ENCODE measurements around the gene PSD4. TPM values are rescaled to one million over a fixed set of nuclear protein-coding genes. Genes with fewer than 3 reads are reported as not detected.

PSD4 gene
- polyA plus RNA-seq, 2 of the 4 experiments (the other 2 are of a cell fraction) = 5.4 to 21.6 TPM

DNA sequence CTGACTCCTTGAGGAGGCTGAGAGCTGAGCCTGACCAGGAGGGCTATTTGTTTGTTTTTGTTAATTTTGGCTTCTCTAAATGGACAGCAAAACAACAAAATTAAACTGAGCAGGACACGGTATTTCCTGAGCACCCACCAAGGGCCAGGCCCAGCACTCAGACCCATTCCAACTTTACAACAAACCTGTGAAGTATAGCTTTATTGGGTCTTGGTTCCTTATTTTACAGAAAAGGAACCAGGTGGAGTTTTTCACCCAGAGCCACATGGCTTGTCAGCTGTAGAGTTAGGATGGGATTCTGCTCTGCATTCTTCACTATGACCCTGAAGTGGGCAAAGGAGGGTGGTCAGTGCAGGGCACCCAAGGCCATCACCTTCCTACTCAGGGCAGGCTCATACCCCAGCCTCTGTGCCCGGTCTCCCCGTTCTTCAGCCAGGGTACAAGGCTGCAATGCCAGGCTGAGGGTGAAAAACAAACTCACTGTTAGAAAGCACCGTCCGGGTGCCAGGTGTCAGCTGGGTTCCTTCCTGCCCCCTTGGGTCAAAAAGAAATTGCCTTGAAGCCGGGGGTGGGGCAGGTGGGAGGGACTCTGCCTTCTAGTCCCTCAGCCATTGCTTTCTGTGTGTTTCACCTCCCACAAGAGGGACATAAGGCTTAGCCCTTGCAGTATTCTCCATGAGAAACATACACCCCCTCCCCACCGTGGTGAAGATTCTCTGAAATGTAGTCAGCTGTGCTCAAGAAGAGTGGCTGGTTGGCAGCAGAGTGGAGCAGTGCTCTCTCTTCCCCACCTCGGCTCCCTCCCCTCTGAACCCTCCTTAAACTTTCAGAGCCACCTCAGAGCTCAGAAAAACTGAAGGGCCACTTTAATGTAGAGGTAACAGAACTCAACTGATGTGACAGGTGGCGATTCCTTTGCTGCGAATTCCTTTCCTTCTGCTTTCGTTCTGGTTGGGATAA, 2.2 kb downstream of the PSD4 start (continued):
- TF ChIP-seq, protein P1, sequence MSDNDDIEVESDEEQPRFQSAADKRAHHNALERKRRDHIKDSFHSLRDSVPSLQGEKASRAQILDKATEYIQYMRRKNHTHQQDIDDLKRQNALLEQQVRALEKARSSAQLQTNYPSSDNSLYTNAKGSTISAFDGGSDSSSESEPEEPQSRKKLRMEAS (IDR thresholded peaks at IDR 0.05) = no peak
- TF ChIP-seq MAFK (IDR thresholded peaks at IDR 0.05; ENCODE audit: partially characterized antibody) = no peak

DNA sequence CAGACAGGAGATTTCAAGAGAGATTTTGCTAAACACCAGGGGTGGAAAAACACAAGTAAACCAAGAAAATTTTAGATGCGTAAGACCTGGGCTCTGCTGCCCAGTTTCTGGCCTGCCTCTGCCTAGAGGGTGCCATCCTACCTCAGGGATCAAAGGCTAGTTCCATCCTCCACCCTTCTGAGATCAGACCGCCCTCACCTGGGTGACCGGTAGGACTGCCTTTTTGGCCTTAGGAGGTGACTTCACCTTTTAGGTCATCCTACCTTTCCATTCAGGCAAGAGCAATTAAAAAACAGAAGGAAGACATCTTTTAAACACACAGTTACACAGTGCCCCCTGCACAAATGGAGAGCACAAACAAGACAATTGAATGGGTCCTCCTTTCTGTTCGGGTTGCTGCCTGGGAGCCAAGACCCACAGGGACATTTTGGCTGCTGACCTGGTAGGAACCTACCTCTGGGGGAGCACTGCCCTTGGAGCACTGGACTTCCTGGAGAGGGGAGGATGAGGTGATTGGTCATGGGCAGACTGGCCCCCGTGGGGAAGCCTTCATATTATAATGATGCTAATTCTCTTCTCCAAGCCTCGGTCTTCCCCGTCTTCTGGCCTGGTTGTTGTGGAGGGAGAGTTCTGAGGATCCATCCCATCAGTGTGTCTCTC, 3.1 kb downstream of the PSD4 start:
- no peaks in the 10 kb centered on the region for H3K9me3 ChIP-seq
- no peak for DNase-seq (ENCODE audit: low read depth in 1 of 2, low spot score in 1 of 2)
- 88% methylated on average over 7 of the region's 7 CpGs for whole genome bisulfite sequencing (ENCODE audit: missing lambda C conversion rate)
- no peak overlapping the region for H3K27ac ChIP-seq
- ChIA-PET POLR2A (no interaction called here), CTCF (no interaction called here)
- ATAC-seq = no peak
- H3K4me1 ChIP-seq = no peaks in the 10 kb centered on the region
- no peak overlapping the region for H3K4me2 ChIP-seq
- TF ChIP-seq ESRRA (IDR thresholded peaks at IDR 0.05; ENCODE audit: borderline replicate concordance, low read length) (no peak), FOXS1 (CRISPR knock-in tag; IDR thresholded peaks at IDR 0.05) (no peak), MYC (IDR thresholded peaks at IDR 0.05; ENCODE audit: borderline replicate concordance, low read length) (no peak), HDAC2 (IDR thresholded peaks at IDR 0.05) (no peak), RFX5 (IDR thresholded peaks at IDR 0.05) (no peak), MAFK (IDR thresholded peaks at IDR 0.05; ENCODE audit: partially characterized antibody) (no peak), CBX8 (IDR thresholded peaks at IDR 0.05) (no peak), HOXB5 (CRISPR knock-in tag; IDR thresholded peaks at IDR 0.05) (no peak), BHLHE40 (IDR thresholded peaks at IDR 0.05; ENCODE audit: low read depth, low read length) (no peak), RAD21 (conservative IDR thresholded peaks at IDR 0.05 in 1 of 2, IDR thresholded peaks at IDR 0.05 in 1 of 2) (no peak), CHD4 (IDR thresholded peaks at IDR 0.05; ENCODE audit: borderline replicate concordance) (no peak), CBX2 (IDR thresholded peaks at IDR 0.05; ENCODE audit: borderline replicate concordance, low read depth) (no peak), NPAS2 (CRISPR knock-in tag; IDR thresholded peaks at IDR 0.05; ENCODE audit: borderline replicate concordance) (no peak), PHF8 (IDR thresholded peaks at IDR 0.05; ENCODE audit: borderline replicate concordance, low read depth) (no peak), ZSCAN20 (CRISPR knock-in tag; IDR thresholded peaks at IDR 0.05) (no peak), ZNF302 (CRISPR knock-in tag; IDR thresholded peaks at IDR 0.05) (no peak)
- TF ChIP-seq, protein P2, sequence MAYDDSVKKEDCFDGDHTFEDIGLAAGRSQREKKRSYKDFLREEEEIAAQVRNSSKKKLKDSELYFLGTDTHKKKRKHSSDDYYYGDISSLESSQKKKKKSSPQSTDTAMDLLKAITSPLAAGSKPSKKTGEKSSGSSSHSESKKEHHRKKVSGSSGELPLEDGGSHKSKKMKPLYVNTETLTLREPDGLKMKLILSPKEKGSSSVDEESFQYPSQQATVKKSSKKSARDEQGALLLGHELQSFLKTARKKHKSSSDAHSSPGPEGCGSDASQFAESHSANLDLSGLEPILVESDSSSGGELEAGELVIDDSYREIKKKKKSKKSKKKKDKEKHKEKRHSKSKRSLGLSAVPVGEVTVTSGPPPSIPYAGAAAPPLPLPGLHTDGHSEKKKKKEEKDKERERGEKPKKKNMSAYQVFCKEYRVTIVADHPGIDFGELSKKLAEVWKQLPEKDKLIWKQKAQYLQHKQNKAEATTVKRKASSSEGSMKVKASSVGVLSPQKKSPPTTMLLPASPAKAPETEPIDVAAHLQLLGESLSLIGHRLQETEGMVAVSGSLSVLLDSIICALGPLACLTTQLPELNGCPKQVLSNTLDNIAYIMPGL (CRISPR knock-in tag; IDR thresholded peaks at IDR 0.05; ENCODE audit: borderline replicate concordance) = no peak
- TF ChIP-seq, protein P3, sequence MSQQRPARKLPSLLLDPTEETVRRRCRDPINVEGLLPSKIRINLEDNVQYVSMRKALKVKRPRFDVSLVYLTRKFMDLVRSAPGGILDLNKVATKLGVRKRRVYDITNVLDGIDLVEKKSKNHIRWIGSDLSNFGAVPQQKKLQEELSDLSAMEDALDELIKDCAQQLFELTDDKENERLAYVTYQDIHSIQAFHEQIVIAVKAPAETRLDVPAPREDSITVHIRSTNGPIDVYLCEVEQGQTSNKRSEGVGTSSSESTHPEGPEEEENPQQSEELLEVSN (IDR thresholded peaks at IDR 0.05; ENCODE audit: borderline replicate concordance, low read depth) = no peak
- TF ChIP-seq, protein P4, sequence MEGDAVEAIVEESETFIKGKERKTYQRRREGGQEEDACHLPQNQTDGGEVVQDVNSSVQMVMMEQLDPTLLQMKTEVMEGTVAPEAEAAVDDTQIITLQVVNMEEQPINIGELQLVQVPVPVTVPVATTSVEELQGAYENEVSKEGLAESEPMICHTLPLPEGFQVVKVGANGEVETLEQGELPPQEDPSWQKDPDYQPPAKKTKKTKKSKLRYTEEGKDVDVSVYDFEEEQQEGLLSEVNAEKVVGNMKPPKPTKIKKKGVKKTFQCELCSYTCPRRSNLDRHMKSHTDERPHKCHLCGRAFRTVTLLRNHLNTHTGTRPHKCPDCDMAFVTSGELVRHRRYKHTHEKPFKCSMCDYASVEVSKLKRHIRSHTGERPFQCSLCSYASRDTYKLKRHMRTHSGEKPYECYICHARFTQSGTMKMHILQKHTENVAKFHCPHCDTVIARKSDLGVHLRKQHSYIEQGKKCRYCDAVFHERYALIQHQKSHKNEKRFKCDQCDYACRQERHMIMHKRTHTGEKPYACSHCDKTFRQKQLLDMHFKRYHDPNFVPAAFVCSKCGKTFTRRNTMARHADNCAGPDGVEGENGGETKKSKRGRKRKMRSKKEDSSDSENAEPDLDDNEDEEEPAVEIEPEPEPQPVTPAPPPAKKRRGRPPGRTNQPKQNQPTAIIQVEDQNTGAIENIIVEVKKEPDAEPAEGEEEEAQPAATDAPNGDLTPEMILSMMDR (IDR thresholded peaks at IDR 0.05) = no peak
- TF ChIP-seq, protein P5, sequence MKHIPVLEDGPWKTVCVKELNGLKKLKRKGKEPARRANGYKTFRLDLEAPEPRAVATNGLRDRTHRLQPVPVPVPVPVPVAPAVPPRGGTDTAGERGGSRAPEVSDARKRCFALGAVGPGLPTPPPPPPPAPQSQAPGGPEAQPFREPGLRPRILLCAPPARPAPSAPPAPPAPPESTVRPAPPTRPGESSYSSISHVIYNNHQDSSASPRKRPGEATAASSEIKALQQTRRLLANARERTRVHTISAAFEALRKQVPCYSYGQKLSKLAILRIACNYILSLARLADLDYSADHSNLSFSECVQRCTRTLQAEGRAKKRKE (CRISPR knock-in tag; IDR thresholded peaks at IDR 0.05; ENCODE audit: low read depth) = no peak
- H3K4me3 ChIP-seq = no peak overlapping the region
- FAIRE-seq = no peak

Data from A549 (cell line).